GM21381 (cell line): ENCODE measurements around the gene RNF157.
"Not testable (repeated sequence)": the region's sequence is repeated elsewhere in the genome, so short reads cannot be mapped to it uniquely, and the experiment has no call there.

Source experiments
- ATAC-seq: cut with Tn5 transposase; IDR thresholded peaks from one replicate; pipeline ENCODE4 v1.9.1; 2021; ENCODE audit warnings: mild to moderate bottlenecking, moderate library complexity; ENCODE audit not compliant: unreplicated experiment

The RNF157 gene

GRCh38 chr17:76195281-76196096 lies 44.8 kb downstream of the RNF157 start:
- no peak for ATAC-seq

- ATAC-seq: no peak
Observed at GRCh38 chr17:76193591-76193990, 46.7 kb downstream of the RNF157 start.

GRCh38 chr17:76191896-76192295 lies 48.4 kb downstream of the RNF157 start:
- ATAC-seq: peak; percentile 47

GRCh38 chr17:76189741-76190140 lies 50.6 kb downstream of the RNF157 start:
- no peak for ATAC-seq

- ATAC-seq: no peak
Observed at GRCh38 chr17:76189247-76189646, 51.0 kb downstream of the RNF157 start.

GRCh38 chr17:76188213-76189016 lies 51.9 kb downstream of the RNF157 start:
- no peak for ATAC-seq

- not testable (repeated sequence) for ATAC-seq
Observed at GRCh38 chr17:76186774-76187173, 53.5 kb downstream of the RNF157 start.

- no peak for ATAC-seq
Observed at GRCh38 chr17:76184290-76184689, 56.0 kb downstream of the RNF157 start.

GRCh38 chr17:76182016-76182764 lies 58.1 kb downstream of the RNF157 start:
- ATAC-seq: no peak

GRCh38 chr17:76179496-76180467 lies 60.5 kb downstream of the RNF157 start:
- ATAC-seq: no peak

GRCh38 chr17:76178124-76178523 lies 62.2 kb downstream of the RNF157 start:
- no peak for ATAC-seq

- ATAC-seq: no peak
Observed at GRCh38 chr17:76176701-76177574, 63.4 kb downstream of the RNF157 start.

- no peak for ATAC-seq
Observed at GRCh38 chr17:76174037-76174436, 66.3 kb downstream of the RNF157 start.

- ATAC-seq: no peak
Observed at GRCh38 chr17:76173474-76173873, 66.8 kb downstream of the RNF157 start.

GRCh38 chr17:76171706-76172105 lies 68.6 kb downstream of the RNF157 start:
- no peak for ATAC-seq

GRCh38 chr17:76170114-76170513 lies 70.2 kb downstream of the RNF157 start:
- no peak for ATAC-seq

- no peak for ATAC-seq
Observed at GRCh38 chr17:76166906-76167305, 73.4 kb downstream of the RNF157 start.

GRCh38 chr17:76166168-76166567 lies 74.1 kb downstream of the RNF157 start:
- ATAC-seq: no peak

GRCh38 chr17:76164331-76164730 lies 76.0 kb downstream of the RNF157 start:
- ATAC-seq: no peak
